ENCODE data around the gene COPS9. TPM values are rescaled to one million over a fixed set of nuclear protein-coding genes. Genes with fewer than 3 reads are reported as not detected.

The COPS9 gene
- total RNA-seq, 1 donor from 2014 or later, result 124 TPM

DNA sequence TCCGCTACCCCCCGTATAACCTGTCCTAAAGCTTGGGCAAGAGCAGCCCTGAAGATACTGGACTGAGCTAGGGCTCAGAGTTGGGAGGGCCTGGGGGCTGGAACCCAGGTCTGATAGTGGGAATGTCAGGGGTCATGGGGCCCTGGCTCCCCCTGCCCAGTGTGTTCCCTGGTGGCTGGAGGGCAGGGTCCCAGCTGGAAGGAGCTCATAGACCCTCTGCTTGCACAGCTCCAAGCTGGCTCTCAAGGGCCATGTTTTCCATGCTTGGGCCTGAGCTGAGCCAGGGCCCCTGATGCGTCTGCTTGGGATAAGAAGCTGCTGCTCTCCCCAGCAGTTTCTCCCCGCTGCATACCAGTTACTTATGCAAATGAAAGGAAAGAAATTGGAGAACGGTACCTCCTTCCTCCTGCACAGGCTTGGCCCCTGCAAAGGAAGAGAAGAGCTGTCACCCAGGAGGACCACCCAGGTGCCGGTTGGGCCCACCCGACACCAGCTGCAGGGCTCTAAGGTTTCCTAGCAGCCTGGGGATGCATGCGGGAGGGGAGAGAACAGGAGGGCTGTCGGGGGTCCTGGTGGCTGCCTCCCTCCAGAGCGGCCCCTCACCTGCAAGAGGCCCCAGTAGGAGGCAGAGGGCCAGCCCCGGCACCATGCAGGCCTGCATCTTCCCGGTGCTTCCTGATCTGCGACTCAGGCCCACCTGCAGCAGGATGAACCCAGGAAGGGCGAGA, 3.7 kb upstream of the COPS9 start:
- intact Hi-C loops (cut with DNase I), result loop anchor here (5.0 kb wide), 1 partner anchor 78 kb away; no protein-coding TSS in a partner anchor
- DNase-seq (ENCODE audit: low spot score), result peak; percentile 31
- no peak for ATAC-seq

DNA sequence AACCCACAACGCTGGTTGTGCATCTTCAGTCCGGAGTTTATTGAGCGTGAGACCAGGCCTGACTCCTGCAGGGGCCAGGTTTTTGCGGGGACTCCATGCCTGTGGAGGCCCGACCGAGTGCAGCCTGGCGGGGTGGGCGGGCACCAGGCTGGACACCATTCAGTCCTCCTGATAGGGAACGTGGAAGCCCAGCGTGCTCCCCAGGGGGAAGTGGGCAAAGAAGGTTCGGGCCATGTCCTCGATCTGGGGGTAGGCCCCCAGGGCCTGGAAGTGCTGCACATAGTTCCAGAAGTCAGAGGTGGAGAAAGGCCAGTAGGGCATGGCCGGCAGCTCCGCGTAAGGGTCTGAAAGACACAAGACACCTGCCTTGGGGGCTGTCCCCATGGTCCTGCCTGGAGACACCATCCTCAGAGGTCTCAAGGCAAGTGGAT, 2.9 kb upstream of the COPS9 start:
- no peak for ATAC-seq
- intact Hi-C loops (cut with DNase I), result no loop called here
- DNase-seq (ENCODE audit: low spot score), result peak; percentile 53

DNA sequence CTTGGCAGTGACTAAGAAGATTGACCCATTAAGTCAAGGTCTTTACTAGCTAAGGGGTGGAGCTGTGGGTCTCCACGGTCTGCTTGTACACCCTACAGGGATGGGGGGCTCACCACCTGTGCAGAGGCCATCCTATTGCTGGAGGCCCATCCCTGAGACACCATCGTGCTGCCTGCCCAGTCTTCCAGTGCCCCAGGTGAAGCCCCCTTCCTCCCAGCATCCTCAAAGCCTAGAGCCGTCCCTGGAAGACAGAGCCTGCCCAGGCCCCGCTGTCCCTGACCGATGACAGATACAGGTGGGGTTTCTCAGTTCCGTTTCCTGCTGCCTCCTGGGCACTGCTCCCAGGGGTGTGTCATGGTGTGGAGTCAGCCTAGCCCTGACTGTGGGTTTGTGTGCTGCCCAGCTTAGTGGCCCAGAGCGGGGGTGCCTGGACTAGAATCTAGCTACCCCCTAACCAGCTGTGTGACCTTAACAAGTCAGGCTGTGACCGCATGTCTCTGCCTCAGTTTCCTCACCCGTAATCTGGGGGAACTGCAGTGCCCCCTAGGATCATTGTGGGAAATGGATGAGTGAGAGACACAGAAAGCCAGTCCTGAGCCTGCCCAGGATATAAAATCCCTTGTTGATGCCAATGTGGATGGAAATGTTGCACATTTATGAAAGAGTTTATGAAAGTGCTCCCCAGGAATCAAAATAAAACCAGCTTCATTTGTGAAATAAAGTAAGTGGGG, 2.3 kb upstream of the COPS9 start:
- ATAC-seq (no peak), DNase-seq (ENCODE audit: low spot score) (peak; percentile 32)
- intact Hi-C loops (cut with DNase I), result no loop called here

DNA sequence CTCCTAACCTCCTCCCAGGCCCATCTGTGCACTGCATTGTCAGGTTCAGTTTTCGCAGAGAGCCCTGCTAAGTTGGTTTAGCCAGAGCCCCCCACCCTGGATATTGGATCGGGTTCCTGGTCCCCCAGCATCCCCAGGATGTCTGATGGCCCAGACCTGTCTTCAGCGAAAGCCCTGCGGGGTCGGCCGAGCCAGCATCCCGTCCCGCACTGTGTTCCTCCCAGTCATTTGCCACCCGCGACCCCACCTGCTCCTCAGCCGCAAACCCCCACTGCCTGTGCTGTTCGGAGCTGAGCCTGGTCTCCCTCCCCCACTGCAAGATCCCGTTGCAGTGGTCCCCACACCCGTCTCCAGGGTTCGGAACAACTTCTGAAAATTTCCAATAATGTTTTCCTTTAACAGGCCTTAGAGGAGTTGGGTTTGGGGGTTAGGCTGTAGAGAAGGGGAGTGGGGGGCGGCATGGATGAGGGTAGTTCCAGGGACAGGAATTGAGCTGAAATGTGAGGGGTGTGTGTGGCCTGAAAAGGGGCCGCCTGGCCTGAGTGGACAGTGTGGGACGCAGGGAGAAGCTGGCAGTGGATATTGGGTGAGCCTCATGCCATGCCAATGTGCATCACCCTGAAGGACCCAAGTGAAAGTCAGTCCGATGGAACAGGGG, 1.6 kb upstream of the COPS9 start:
- peak; percentile 50 for DNase-seq (ENCODE audit: low spot score)
- no peak for ATAC-seq
- intact Hi-C loops (cut with DNase I), result no loop called here

DNA sequence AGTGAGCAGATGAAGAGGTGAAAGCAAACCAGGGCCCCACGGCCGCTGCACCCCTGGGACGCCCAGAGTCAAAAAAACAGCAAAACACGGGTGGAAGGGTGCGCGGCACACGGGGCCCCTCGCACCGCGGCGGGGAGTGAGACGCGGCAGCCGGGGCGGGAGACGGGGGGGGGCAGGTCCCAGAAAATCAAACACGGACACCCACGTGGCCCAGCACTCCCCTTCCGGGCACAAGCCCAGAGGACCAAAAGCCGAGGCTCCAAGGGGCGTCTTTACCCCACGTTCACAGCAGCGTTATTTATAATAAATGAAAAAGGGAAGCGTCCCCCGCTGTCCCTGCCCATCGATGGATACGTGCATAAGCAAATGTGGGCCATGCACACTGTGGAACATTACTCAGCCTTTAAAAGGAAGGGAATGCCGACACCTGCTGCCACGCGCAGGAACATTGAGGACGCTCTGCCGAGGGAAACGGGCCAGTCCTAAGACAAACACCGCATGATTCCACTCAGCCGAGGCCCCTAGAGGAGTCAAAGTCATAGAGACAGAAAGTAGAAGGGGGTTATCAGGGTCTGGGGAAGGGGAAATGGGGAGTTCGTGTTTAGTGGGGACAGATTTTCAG, 677 bp upstream of the COPS9 start:
- peak; percentile 56 for DNase-seq (ENCODE audit: low spot score)
- intact Hi-C loops (cut with DNase I), result no loop called here
- peak; percentile 16 for ATAC-seq

DNA sequence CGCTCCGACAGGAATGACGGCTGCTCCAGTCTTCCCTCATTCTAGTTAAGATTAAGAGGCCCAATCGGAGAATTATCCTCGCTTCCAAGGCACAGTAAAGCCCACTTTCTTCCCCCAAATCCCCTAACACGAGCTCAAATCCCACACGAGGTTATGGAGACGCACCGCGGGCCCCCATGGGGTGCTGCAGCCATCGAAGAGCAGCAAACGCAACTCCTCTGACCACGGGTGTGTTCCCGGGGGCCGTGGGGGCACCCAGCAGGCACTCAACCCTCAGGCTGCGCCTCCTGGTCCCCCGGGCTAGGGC, 446 bp downstream of the COPS9 start:
- intact Hi-C loops (cut with DNase I), result no loop called here
- no peak for ATAC-seq
- DNase-seq (ENCODE audit: low spot score), result peak; percentile 10

DNA sequence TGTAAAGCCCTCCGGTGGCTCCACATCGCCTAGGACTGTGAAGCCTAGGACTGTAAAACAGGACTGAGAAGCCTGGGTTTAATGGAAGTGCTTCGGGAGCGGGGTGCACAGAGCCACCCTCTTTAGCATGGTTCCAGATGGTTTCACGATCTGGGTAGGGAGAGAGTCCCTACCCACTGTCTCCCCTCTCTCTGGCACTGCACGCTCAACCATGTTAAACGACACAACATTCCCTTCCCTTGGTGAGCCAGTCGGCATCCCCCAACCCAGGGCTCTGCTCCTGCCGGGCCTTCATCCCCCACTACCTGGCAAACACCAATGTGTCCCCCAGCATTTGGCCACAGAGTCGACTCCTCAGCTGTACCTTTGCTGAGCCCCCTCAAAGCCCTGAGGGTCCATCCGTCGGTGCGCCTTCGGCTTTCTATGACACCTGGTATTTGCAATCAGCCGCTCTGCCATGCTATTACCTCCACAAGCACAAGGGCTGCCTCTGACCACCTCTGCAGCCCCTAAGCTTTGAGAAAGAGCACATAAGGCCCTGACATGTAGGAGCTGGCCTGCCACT, 1.1 kb downstream of the COPS9 start:
- intact Hi-C loops (cut with DNase I), result no loop called here
- DNase-seq (ENCODE audit: low spot score) (peak; percentile 35), ATAC-seq (no peak)

DNA sequence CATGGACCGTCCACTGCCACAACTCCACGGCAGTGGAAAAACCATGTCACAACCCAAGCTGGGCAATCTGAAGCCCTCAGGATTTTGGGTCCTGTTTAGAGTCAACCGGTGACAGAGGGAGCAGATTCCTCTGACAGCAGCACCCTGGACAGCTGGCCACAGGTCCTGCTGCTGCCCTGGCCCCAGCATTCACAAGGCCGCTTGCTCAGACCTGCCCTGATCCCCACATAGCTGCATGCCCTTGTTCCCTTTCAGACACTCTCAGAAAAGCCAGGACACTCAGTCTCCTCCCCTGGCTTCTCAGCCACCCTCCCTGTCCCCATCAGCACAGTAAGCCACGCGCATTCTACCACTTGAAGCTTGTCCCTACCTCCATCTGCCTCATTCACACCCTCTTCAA, 1.6 kb downstream of the COPS9 start:
- no peak for ATAC-seq
- intact Hi-C loops (cut with DNase I), result no loop called here

DNA sequence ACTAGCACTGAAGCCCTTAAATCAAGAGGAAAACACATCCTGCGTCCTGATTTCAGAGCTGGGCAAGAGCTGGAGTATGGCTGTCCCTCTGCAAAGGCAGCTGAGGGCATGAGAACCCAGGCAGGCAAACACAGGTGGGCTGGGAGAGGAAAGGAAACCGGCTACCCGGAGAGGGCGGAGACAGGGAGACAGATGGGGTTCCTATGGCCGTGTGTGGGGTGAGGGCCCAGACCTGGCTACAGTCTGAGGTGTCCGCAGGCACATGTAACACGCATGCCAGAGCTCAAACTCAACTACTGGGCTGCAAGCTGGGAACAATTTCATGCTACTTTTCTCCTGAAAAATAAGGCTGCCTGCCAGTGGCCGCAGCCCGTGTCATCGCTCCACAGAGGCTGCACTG, 2.7 kb downstream of the COPS9 start:
- intact Hi-C loops (cut with DNase I), result no loop called here
- no peak for ATAC-seq
- peak; percentile 36 for DNase-seq (ENCODE audit: low spot score)

More for the DNA sequence above, 1.6 kb downstream of the COPS9 start:
- no peak for DNase-seq (ENCODE audit: low spot score)

DNA sequence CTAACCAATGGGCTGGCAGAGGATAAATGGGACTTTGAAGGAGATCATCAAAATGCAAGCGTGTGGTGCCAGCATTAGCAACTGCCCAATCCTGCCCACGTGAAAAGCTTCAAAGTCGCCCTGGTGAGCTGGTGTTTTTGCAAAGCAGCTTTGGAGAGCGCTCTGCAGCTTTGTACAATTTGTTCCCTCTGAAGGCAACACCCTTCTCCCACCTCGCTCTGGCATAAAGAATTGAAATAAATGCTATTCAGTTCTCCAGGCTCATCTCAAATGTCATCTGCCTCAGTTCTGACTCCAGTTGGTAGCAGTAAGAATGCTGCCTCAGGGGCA, 3.5 kb downstream of the COPS9 start:
- DNase-seq (ENCODE audit: low spot score) (peak; percentile 15), ATAC-seq (no peak)
- intact Hi-C loops (cut with DNase I), result no loop called here

DNA sequence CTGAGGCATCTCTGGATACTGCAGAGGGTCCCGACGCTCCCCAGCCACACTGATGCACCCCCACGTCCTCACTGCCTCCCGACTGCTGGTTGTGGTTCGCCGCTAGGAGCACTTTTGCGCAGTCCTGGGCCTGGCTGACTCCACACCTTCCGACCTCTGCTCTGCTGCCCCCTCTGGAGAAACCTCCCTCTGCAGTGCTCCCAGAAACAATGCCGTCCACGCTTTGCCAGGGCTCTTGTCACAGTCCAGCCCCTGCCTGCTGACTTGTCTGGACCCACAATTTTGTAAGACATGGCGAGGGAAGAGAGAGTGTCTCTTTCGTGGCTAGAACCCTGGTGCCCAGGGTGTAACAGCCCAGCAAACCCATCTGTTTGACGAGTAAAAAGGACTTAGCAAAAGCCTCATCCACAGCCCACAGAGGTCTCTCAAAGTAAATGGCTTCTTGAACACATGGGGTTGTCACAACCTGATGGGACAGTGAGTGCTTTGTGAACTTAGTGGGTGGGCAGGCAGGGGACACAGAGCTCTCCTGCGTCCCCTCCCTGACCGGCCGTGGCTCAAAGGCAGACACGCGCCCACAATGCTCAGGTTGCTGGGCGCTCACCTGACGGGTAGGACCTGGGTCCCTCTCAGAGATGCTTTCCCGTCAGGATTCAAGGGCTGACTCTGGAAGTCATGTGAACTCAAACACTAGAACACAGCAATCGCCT, 4.0 kb downstream of the COPS9 start:
- ATAC-seq, result no peak
- DNase-seq (ENCODE audit: low spot score), result peak; percentile 36
- intact Hi-C loops (cut with DNase I), result no loop called here

DNA sequence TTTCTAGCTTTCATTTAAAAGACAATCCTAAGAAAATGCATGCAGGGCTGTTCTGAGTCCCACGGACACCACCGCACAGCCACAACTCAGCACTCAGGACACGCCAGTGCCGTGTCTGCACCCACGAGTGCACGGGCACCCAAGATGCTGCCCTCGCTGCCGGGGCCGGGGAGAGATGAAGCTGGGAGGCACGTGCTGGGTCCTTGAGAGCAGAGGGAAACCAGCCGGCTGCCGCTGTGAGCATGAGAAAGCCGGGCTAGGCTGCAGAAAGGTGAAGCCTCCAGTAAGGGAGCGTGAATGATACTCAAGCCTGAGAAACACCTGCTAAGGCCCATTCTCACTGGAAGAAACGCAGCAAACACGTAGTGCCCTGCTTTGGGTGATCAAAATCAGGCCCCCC, 4.8 kb downstream of the COPS9 start:
- intact Hi-C loops (cut with DNase I), result no loop called here
- peak; percentile 18 for DNase-seq (ENCODE audit: low spot score)
- no peak for ATAC-seq

DNA sequence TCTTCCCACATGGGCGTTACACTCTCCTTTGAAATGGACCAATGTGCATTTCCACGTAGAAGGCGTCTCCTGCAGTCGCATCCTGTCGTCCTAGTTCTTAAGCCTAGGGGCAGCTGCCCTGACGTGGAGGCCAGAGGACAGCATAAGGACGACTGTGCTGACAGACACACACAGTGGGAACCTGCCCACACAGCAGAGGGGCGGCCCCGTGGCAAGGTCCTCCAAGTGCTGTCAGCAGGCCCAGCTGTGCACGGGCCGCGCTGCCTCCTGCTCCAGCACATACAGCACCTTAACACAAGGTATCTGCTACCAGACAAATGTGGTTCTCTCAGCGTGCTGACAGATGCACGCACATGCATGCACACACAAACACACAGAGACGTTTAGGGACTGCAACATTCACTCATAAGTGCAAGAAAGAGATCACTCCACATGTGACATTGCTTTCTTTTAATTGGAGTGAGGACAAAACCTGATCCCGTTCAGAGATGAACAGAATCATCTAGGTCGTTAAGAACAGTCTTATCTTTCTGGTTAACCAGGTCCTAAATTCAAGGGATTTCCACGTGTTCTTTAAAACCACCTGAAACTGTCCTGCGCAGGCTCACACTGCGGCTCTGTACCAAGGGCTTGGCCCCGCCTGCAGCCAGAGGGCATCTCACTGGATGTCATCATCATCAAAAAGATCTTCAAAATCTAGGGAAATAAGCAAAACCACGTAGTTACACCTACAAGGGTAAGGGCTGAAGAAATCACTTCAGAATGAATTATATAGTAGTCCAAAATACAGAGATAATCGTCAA, 5.5 kb downstream of the COPS9 start:
- ATAC-seq (no peak), DNase-seq (ENCODE audit: low spot score) (no peak)
- intact Hi-C loops (cut with DNase I), result no loop called here

DNA sequence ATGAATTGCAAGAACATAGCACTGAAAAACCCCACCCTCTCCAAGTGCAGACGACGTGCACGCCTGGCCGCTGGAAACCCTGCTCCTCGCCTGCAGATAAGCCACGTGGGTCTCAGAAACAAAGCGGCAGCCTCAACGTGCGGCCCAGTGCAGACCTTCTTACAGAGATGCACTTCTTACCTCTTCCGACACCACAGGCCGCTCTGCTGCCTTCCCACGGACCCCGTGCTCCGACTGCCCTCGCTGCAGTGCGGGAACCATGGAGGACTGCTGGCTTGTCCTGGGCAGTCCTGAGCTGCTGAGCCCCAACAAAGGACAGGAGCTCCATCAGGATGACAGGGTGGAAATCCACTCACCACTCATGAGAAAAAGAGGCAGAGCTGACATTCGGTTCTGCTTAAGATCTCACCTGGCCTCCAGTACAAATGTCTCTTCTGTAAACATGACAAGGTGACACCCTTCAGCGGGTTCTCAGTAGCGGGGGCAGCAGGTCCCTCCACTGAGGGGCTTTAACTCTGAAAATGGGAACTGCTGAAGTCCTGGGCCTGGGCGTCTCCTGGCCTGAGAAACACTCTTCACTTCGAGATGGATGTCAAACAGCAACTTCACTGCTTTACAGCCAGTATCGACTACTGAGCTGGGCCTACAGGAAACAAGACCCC, 6.2 kb downstream of the COPS9 start:
- intact Hi-C loops (cut with DNase I), result no loop called here
- DNase-seq (ENCODE audit: low spot score) (peak; percentile 47), ATAC-seq (no peak)

DNA sequence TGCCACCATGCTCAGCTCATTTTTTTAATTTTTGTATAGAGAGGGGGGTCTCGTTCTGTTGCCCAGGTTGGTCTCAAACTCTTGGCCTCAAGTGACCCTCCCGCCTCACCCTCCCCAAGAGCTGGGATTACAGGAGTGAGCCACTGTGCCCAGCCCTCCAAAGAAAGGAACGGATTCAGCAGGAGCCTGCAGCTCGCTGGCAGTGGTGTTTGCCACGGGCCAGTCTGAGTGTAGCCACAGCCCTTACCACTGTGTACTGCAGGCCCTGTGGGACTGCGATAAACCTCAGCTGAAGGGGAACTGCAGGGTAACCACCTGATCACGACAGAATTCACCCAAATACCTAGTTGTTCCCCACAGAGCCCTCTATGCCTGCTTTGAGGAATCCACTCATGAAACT, 6.8 kb downstream of the COPS9 start:
- intact Hi-C loops (cut with DNase I), result no loop called here
- ATAC-seq (no peak), DNase-seq (ENCODE audit: low spot score) (peak; percentile 35)

DNA sequence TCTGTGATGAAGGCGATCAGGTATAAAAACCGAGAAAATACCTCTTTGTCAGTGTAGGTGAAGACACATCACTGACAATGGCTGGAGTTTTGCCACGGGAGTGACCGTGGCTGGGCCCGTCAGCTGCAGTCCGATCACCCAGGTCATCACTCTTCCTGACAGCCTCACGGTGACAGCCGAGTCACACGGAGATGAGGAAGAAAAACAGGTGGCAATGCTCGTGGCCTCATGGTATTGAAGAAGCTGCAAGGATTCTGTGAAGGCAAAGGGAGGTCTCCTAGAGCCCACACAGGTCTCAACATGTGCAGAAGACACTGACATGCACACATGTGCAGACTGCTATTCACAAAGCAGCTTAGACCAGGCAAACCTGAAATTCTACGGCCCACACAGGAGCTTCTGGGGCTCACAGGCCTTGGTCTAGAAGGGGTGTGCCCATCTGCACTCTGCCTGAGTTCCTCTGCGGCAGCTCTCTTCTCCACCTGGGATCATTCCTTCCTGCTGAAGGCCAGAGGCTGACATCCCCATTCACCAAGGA, 7.4 kb downstream of the COPS9 start:
- intact Hi-C loops (cut with DNase I), result no loop called here
- ATAC-seq (no peak), DNase-seq (ENCODE audit: low spot score) (peak; percentile 14)

DNA sequence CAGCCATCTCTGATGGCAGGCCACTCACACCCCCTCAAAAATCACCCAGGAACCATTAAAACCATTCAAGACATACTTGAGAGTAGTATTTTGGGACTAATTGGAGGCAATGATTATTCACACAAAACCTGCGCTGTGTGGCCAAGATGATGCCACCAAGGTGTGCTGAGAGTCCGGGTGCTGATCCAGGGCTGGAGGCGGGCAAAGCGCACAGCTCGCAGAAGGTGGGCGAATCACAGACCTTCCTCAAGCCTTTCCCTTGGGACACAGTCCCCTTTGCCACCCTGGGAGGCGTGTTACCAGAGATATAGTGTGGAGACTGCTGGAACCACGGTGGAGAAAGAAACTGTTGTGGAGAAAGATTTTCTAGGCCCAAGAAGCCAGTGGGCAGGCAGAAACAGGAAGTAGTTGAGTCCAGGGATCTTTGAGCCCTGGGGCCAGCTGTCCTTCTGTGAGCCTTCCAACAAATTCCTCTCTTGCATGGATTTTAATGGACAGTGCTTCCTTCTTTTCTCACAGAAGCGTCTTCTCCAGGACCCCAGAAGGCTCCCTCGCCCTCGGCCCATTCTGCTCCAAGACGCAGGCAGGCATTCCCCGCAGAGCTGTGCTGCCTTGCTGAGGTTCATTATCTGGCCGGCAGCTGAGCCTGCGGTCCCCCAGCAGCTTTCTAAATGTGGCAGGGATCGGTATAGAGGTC, 8.0 kb downstream of the COPS9 start:
- DNase-seq (ENCODE audit: low spot score) (peak; percentile 40), ATAC-seq (no peak)
- intact Hi-C loops (cut with DNase I), result no loop called here

Data from sciatic nerve (tissue), 2 donors.